Fibroblast of the aortic adventitia (primary cell): ENCODE measurements around the gene TJAP1. TPM values are rescaled to one million over a fixed set of nuclear protein-coding genes. Genes with fewer than 3 reads are reported as not detected.

ENCODE experiments used
- DNase-seq: peaks from one replicate; pipeline ENCODE4 v3.0.0-alpha.2; 2010; ENCODE audit warnings: low read depth
- H3K4me3 ChIP-seq: 2 replicates; pipeline ENCODE4 v1.5.1; 2011; ENCODE audit warnings: low read depth, mild to moderate bottlenecking, control low read depth, low read length, moderate library complexity
- total RNA-seq: library from RNA; depleted of rRNA; stranded (reverse); fragments of >200 nt; gene quantifications from 2 replicates; pipeline ENCODE4 v1.2.3, GENCODE V29; 2012; ENCODE audit warnings: low replicate concordance
- TF ChIP-seq, protein P1 (sequence below): IDR thresholded peaks from 2 replicates; pipeline ENCODE4 v1.5.1; 2011; ENCODE audit warnings: mild to moderate bottlenecking, low read length, control low read depth, inconsistent platforms; ENCODE audit not compliant: insufficient read depth

Gene TJAP1
- total RNA-seq, 1 donor = 14.2 TPM

DNA sequence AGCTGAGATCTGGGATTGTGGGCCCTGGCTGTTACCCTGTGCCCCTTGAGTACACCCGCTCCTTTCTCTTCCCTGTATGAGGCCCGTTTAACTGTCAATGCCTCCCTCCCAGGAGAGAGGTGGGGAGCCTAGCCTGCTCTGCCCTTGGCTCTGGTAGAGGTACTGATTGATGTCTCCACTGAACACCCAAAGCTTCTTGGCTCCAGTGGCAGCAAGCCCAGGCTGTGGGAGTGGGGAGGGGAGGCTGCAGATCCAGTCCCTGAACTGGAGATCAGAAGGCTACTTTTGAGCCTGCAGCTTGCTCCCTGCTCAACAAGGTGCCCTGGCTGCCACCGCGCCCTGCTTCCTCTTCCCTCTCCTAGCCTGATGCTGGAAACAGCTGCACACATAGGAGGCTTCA is 25.3 kb downstream of the TJAP1 start:
- TF ChIP-seq, protein P1, sequence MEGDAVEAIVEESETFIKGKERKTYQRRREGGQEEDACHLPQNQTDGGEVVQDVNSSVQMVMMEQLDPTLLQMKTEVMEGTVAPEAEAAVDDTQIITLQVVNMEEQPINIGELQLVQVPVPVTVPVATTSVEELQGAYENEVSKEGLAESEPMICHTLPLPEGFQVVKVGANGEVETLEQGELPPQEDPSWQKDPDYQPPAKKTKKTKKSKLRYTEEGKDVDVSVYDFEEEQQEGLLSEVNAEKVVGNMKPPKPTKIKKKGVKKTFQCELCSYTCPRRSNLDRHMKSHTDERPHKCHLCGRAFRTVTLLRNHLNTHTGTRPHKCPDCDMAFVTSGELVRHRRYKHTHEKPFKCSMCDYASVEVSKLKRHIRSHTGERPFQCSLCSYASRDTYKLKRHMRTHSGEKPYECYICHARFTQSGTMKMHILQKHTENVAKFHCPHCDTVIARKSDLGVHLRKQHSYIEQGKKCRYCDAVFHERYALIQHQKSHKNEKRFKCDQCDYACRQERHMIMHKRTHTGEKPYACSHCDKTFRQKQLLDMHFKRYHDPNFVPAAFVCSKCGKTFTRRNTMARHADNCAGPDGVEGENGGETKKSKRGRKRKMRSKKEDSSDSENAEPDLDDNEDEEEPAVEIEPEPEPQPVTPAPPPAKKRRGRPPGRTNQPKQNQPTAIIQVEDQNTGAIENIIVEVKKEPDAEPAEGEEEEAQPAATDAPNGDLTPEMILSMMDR = no peak
- no peak overlapping the region for H3K4me3 ChIP-seq
- DNase-seq = no peak

DNA sequence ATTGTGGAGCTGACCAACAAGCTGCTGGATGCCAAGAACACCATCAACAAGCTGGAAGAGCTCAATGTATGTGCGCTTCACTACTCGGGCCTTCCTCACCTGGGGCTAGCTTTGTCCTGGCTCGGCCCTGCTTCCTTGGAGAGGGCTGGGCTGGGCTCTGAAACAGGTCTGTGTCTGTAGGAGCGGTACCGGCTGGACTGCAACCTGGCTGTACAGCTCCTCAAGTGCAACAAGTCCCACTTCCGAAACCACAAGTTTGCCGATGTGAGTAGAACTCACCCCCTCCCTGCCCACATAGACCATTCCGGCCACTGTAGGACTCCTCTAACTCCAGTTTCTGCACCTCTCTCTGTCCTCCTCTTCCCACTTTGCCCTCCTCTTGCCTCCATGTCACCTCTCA is 26.1 kb downstream of the TJAP1 start:
- DNase-seq = no peak
- TF ChIP-seq, protein P1 = no peak
- no peak overlapping the region for H3K4me3 ChIP-seq

DNA sequence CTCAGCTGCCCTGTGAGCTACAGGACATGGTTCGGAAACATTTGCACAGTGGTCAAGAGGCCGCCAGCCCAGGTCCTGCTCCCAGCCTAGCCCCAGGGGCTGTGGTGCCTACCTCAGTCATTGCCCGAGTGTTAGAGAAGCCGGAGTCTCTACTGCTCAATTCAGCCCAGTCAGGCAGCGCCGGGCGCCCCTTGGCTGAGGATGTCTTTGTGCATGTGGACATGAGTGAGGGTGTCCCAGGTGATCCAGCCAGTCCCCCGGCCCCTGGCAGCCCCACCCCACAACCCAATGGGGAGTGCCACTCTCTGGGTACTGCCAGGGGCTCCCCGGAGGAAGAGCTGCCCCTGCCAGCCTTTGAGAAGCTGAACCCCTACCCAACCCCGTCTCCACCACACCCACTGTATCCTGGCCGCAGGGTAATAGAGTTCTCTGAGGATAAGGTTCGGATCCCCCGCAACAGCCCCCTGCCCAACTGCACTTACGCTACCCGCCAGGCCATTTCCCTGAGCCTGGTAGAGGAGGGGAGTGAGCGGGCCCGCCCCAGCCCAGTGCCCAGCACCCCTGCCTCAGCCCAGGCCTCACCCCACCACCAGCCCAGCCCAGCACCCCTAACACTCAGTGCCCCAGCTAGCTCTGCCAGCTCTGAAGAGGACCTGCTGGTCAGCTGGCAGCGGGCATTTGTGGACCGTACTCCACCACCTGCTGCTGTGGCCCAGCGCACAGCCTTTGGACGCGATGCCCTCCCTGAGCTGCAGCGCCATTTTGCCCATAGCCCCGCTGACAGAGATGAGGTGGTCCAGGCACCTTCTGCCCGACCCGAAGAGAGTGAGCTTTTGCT is 27.6 kb downstream of the TJAP1 start:
- no peak overlapping the region for H3K4me3 ChIP-seq
- DNase-seq = no peak
- TF ChIP-seq, protein P1 = no peak

DNA sequence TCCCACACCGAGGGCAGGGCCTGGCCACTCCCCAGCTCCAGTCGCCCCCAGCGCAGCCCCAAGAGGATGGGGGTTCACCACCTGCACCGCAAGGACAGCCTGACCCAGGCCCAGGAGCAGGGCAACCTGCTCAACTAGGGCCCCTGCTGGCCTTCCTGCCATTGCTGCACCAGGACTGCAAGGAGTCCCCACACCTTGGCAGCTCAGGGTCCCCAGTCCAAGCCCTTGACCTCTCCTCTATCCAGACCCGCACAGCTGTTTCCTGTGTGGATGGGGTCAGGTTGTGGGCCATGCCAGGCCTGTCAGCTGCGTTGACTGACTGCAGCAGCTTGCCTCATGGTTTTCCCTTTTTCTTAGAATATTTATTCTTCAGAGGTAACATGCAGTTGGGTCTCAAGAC is 28.3 kb downstream of the TJAP1 start:
- DNase-seq = no peak
- TF ChIP-seq, protein P1 = no peak

DNA sequence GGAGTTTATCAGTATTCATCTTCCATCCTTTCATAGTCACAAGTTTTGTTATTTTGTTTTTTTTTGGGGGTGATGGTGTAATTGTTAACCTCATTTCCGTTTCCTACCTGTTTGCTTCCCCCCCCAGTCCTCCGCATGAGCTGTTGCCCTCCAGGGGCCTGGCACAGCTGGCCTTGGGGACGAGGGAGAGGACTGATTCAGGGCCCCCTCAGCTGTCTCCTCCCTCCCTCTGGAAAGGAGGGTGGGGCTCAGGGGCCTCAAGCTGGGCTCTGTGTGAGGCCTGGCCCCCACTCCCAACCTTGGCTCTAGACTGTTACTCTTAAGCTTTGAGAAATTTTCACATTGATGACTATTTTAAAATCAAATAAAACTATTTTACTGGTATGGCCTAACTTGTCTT is 28.8 kb downstream of the TJAP1 start:
- TF ChIP-seq, protein P1 = no peak
- no peak overlapping the region for H3K4me3 ChIP-seq
- no peak for DNase-seq

More for the DNA sequence above, 28.3 kb downstream of the TJAP1 start:
- H3K4me3 ChIP-seq = no peak overlapping the region

DNA sequence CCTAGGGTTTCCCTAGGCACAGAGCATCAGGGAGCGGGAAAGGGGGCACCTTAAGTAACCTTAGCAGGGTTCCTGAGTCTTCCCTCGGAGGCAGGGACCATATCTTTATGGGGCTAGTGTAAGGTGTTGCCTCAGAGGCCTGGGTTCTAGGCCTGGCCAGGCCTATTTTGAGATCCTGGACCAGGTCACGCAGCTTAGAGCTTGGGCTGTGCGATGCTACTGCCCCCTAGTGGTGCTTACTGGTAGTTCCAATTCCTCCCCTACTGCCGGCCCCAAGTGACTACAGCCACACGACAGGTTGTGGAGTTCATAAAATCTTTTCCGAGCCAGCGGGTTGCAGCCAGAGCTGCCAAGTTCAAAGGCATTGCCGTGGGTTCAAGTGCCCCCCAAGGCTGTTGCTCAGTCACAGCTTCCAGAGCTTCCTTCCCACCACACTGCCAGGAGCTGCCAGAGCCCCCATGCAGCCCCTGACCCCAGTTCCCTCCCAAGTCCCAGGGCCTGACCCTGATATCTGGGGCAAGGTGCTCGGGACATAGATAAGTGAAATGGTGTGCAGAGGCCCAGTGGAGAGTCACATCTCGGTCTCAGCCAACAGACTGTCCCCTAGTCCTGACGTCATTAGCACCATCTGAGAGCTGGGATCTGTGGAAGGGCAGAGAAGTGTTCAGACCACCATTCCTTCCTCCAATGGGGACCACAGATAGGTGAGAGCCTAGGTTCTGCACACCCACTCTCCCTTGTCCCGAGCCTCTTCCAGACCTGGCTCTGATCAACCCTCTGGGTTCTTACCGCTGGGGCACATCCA is 29.5 kb downstream of the TJAP1 start:
- DNase-seq = peak; percentile 88
- H3K4me3 ChIP-seq = no peak overlapping the region
- TF ChIP-seq, protein P1 = peak; percentile 93
